Progenitor cell of endocrine pancreas (in vitro differentiated cells): ENCODE data around the gene FAM135A. TPM values are rescaled to one million over a fixed set of nuclear protein-coding genes. Genes with fewer than 3 reads are reported as not detected.

Source experiments
- DNase-seq: peaks from one replicate; pipeline ENCODE4 v3.0.0; 2021; ENCODE audit warnings: low spot score; ENCODE audit not compliant: unreplicated experiment
- H3K27ac Mint-ChIP-seq: 2 replicates; pipeline ENCODE4 v1.8.0; 2021; ENCODE audit warnings: mild to moderate bottlenecking, moderate library complexity, mixed read lengths
- H3K27me3 Mint-ChIP-seq: 2 replicates; pipeline ENCODE4 v1.8.0; 2021; ENCODE audit warnings: mixed read lengths
- H3K36me3 Mint-ChIP-seq: 2 replicates; pipeline ENCODE4 v1.8.0; 2022; ENCODE audit warnings: mixed read lengths; ENCODE audit not compliant: insufficient read depth
- H3K4me1 Mint-ChIP-seq: 2 replicates; pipeline ENCODE4 v1.8.0; 2021; ENCODE audit warnings: low read depth, mixed read lengths
- H3K4me3 Mint-ChIP-seq: 2 replicates; pipeline ENCODE4 v1.8.0; 2021; ENCODE audit warnings: low read depth, mild to moderate bottlenecking, moderate library complexity, mixed read lengths
- H3K9me3 Mint-ChIP-seq: 2 replicates; pipeline ENCODE4 v1.8.0; 2021; ENCODE audit warnings: low read depth, mixed read lengths
- total RNA-seq: library from RNA; stranded (reverse); gene quantifications from 2 replicates; pipeline ENCODE4 v1.2.1, GENCODE V29; 2021
- TF ChIP-seq, protein P1 (sequence below): fragments of 200-600 bp; sonication (generic); IDR thresholded peaks from one replicate; pipeline ENCODE4 v1.5.0; 2021; ENCODE audit warnings: antibody characterized with exemption, mild to moderate bottlenecking; ENCODE audit not compliant: unreplicated experiment

FAM135A gene
- total RNA-seq, 1 donor from 2014 or later: 31.9 TPM

DNA sequence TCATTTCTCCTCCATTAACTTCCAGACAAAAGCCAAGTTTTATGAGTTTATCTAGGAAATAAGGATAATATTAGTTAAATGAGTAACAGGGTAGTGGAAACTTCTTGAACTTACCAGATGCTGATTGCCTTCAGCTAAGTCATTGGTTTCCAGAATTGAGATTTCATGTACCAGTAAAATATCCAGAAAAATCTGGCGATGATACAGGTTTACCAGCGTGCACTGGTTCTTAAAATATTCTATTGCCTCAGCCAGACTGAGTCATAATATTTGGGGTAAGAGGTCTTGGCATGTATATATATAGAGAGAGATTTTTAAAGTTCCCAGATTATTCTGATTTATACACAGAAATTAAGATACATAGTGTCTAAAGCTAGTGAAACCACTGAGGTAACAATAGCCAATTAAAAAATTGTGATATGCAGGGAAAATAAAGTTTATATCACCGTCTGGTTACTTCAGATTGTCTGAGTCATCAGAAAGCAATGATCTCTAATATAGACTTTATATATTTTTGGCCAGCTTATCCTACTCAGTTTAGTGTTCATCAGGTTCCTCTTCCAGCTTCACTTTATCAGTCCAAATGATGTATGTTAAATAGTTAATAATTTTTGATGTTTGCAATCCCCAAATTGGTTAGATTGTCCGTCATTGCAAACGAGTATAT is 113.9 kb downstream of the FAM135A start:
- Mint-ChIP-seq H3K9me3 (no peaks in the 10 kb centered on the region), H3K4me1 (no peaks in the 10 kb centered on the region), H3K27me3 (no peaks in the 10 kb centered on the region), H3K27ac (no peak overlapping the region), H3K4me3 (no peak overlapping the region), H3K36me3 (peaks cover 5% of the 10 kb centered on the region)
- TF ChIP-seq, protein P1, sequence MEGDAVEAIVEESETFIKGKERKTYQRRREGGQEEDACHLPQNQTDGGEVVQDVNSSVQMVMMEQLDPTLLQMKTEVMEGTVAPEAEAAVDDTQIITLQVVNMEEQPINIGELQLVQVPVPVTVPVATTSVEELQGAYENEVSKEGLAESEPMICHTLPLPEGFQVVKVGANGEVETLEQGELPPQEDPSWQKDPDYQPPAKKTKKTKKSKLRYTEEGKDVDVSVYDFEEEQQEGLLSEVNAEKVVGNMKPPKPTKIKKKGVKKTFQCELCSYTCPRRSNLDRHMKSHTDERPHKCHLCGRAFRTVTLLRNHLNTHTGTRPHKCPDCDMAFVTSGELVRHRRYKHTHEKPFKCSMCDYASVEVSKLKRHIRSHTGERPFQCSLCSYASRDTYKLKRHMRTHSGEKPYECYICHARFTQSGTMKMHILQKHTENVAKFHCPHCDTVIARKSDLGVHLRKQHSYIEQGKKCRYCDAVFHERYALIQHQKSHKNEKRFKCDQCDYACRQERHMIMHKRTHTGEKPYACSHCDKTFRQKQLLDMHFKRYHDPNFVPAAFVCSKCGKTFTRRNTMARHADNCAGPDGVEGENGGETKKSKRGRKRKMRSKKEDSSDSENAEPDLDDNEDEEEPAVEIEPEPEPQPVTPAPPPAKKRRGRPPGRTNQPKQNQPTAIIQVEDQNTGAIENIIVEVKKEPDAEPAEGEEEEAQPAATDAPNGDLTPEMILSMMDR: no peak
- no peak for DNase-seq

DNA sequence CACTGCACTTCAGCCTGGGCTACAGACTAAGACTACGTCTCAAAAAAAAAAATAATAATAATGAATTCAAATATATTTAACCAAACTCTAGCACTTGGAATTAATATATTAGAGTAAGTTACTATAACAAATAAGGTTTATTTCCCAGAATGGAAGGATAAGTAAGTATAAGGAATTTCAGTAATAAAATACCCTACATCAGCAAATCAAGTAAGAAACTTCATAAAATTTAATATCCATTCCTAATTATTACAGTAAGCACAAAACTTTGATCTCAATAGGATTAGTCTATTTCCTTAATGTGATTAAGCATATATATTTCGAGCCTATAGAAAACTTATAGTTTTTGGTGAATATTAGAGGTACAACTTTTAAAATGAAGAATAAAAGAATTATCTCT is 116.7 kb downstream of the FAM135A start:
- no peak overlapping the region for H3K4me3 Mint-ChIP-seq
- H3K4me1 Mint-ChIP-seq: no peaks in the 10 kb centered on the region
- no peak overlapping the region for H3K27ac Mint-ChIP-seq
- H3K36me3 Mint-ChIP-seq: peaks cover 8% of the 10 kb centered on the region
- no peaks in the 10 kb centered on the region for H3K27me3 Mint-ChIP-seq
- TF ChIP-seq, protein P1: no peak
- no peak for DNase-seq
- no peaks in the 10 kb centered on the region for H3K9me3 Mint-ChIP-seq

DNA sequence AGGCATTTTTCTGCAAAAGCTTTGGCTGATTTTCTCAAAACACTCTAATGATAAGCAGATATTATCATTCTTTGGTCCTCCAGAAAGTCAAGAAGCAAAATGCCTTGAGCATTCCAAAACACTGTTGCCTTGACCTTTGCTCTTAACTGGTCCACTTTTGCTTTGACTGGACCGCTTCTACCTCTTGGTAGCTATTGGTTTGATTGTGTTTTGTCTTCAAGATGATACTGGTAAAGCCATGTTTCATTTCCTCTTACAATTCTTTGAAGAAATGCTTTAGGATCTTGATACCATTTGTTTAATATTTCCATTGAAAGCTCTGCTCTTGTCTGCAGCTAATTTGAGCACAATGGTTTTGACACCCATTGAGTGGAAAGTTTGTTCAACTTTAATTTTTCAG is 117.8 kb downstream of the FAM135A start:
- H3K27me3 Mint-ChIP-seq: no peaks in the 10 kb centered on the region
- DNase-seq: no peak
- H3K27ac Mint-ChIP-seq: no peak overlapping the region
- H3K4me1 Mint-ChIP-seq: no peaks in the 10 kb centered on the region
- H3K4me3 Mint-ChIP-seq: no peak overlapping the region
- peaks cover 6% of the 10 kb centered on the region for H3K36me3 Mint-ChIP-seq
- TF ChIP-seq, protein P1: no peak
- H3K9me3 Mint-ChIP-seq: no peaks in the 10 kb centered on the region

DNA sequence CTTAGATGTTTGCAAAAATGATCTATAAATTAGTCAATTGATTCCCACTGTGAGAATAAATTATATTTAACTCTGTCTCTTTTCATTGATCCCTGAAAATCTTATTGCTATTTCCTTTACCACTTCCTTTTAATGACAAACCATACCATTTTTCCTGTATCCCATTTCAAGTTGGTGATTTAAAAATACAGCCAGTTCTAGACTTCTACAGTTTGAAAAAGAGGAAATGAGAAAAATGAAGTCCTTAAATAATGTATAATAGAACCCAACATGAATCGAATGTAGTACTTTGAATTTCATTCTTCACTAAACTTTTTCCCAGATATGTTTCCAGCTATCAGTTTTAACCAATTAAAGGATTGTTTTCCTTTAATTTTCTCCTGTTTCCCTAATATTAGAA is 124.0 kb downstream of the FAM135A start:
- TF ChIP-seq, protein P1: no peak
- no peaks in the 10 kb centered on the region for H3K9me3 Mint-ChIP-seq
- H3K27ac Mint-ChIP-seq: no peak overlapping the region
- H3K36me3 Mint-ChIP-seq: peaks cover 16% of the 10 kb centered on the region
- H3K4me3 Mint-ChIP-seq: no peak overlapping the region
- no peaks in the 10 kb centered on the region for H3K27me3 Mint-ChIP-seq
- no peak for DNase-seq
- no peaks in the 10 kb centered on the region for H3K4me1 Mint-ChIP-seq

DNA sequence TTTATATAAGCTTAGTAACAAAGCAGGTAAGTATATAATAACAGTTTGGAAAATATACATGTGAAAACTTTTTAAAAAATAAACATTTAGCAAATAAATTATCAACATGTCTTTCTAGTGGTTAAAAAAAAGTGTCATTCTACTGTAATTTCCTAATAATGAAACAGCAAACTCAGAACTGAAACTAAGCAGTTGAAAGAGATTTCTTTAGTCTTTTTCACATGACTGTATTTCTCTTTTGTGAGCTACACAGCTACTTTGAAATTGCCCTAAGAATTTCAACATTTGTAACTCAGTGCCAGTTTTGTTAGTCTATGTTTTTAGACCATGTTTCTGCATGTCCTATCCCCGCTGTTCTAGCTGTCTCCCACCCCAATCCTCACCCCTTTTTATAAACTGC is 125.1 kb downstream of the FAM135A start:
- H3K4me3 Mint-ChIP-seq: no peak overlapping the region
- H3K9me3 Mint-ChIP-seq: no peaks in the 10 kb centered on the region
- H3K36me3 Mint-ChIP-seq: peaks cover 14% of the 10 kb centered on the region
- TF ChIP-seq, protein P1: no peak
- no peaks in the 10 kb centered on the region for H3K27me3 Mint-ChIP-seq
- DNase-seq: no peak
- H3K4me1 Mint-ChIP-seq: no peaks in the 10 kb centered on the region
- no peak overlapping the region for H3K27ac Mint-ChIP-seq
